ENCODE results near the gene GRHPR. TPM values are rescaled to one million over a fixed set of nuclear protein-coding genes. Genes with fewer than 3 reads are reported as not detected.
"Not testable (repeated sequence)": the region's sequence is repeated elsewhere in the genome, so short reads cannot be mapped to it uniquely, and the experiment has no call there.

The GRHPR gene
- total RNA-seq, 1 donor from 2014 or later, result 178 TPM

GRCh38 chr9:37474438-37474837 is 51.9 kb downstream of the GRHPR start:
- DNase-seq (ENCODE audit: extremely low read depth, low read depth, low spot score), result no peak

DNA sequence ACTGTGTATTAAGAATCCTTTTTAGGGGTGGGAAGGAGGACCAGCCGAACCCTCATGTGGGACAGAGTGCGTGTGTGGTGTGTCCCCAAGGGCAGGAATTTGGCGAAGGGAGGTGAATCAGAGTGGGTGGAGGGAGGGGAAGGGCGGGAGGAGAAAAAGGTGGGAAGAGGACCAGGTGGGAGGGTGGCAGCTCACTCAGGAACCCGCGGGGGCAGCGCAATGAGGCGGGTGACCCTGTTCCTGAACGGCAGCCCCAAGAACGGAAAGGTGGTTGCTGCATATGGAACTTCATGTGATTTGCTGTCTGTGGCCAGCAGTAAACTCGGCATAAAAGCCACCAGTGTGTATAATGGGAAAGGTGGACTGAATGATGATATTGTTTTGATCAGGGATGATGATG is 54.4 kb downstream of the GRHPR start:
- no peak for DNase-seq (ENCODE audit: extremely low read depth, low read depth, low spot score)

DNA sequence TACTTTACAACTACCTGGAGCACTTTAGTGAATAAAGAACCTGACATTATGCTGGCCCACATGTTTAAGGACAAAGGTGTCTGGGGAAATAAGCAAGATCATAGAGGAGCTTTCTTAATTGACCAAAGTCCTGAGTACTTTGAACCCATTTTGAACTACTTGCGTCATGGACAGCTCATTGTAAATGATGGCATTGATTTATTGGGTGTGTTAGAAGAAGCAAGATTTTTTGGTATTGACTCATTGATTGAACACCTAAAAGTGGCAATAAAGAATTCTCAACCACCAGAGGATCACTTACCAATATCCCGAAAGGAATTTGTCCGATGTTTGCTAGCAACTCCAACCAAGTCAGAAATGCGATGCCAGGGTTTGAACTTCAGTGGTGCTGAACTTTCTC is 54.9 kb downstream of the GRHPR start:
- not testable (repeated sequence) for DNase-seq (ENCODE audit: extremely low read depth, low read depth, low spot score)

GRCh38 chr9:37477987-37478619 is 55.6 kb downstream of the GRHPR start:
- DNase-seq (ENCODE audit: extremely low read depth, low read depth, low spot score), result not testable (repeated sequence)

GRCh38 chr9:37480759-37481158 is 58.3 kb downstream of the GRHPR start:
- no peak for DNase-seq (ENCODE audit: extremely low read depth, low read depth, low spot score)

DNA sequence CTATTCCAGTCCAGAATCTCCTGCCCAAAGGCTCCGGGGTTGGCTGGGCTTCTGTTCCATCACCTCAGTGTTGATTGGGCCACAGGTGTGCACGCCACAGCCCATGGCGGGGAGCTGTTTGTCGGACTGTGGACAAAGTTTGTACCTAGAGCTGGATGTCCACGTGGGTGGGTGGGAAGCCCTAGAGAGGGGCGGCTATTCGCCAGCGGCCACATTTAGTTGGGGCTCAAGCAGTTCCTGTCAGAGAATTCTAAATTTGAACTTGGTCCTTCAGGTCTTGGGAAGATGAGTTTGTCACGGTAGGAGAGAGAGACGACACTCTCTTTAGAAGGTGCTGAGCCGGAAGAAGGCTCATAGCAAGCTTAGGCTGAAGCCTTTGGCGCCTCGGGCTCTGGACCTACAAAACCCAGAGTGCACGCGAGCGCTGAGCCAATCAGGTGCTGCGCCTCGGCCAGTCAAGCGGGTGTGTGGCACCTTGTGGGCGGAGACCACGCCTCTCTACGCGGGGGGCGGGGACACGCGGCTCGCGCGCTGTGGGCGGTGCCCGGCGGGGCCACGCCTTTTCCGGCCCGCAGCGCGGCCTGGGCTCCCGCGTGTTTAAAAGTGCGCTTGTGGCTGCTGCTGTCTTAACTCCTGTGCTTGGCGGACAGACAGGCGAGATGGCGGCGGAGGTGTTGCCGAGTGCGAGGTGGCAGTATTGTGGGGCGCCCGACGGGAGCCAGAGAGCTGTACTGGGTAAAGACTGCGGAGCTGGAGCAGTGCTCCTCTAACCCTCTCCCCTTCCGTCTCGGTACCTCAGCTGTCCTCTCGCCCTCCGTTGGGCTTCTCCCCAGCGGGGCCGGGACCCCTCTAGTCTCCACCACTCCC is 63.1 kb downstream of the GRHPR start, which contains the start of gene POLR1E:
Gene POLR1E (plus strand): TSS at position 560 of the 867 bp plus-strand sequence. CDS start 100 bp downstream, at position 660.
- no peak for DNase-seq (ENCODE audit: extremely low read depth, low read depth, low spot score)

- no peak for DNase-seq (ENCODE audit: extremely low read depth, low read depth, low spot score)
Observed at GRCh38 chr9:37486256-37486615, 63.7 kb downstream of the GRHPR start.

Other genes starting within 250 kb of the GRHPR start
- gene ZBTB5, start 42.8 kb downstream of the GRHPR start, total RNA-seq, result 6.7 and 12.7 TPM in 2 replicates
- 12.3 and 14.8 TPM in 2 replicates for gene POLR1E, start 63.3 kb downstream of the GRHPR start, total RNA-seq
- gene FBXO10, start 153.7 kb downstream of the GRHPR start, total RNA-seq, result 14.1 and 16.0 TPM in 2 replicates
- 86.5 and 131 TPM in 2 replicates for gene TOMM5, start 169.9 kb downstream of the GRHPR start, total RNA-seq
- not detected in 2 replicates for gene FRMPD1, start 228.3 kb downstream of the GRHPR start, total RNA-seq

Data from glomerular endothelial cell (primary cell).